Measurements from ENCODE around the gene BMP3.

The BMP3 gene

GRCh38 chr4:81042578-81043365 lies 12.3 kb downstream of the BMP3 start:
- DNase-seq: no peak

- DNase-seq: no peak
These were observed 18.8 kb downstream of the BMP3 start for GRCh38 chr4:81049330-81049729.

- DNase-seq: no peak
These were observed 19.4 kb downstream of the BMP3 start for GRCh38 chr4:81049907-81050306.

- peak; percentile 52 for DNase-seq
These were observed 21.9 kb downstream of the BMP3 start for GRCh38 chr4:81052119-81053068.

GRCh38 chr4:81058621-81059020 lies 28.1 kb downstream of the BMP3 start:
- no peak for DNase-seq

GRCh38 chr4:81060587-81061343 lies 30.3 kb downstream of the BMP3 start:
- DNase-seq: no peak

GRCh38 chr4:81061344-81061730 lies 30.8 kb downstream of the BMP3 start:
- DNase-seq: no peak

GRCh38 chr4:81062001-81062400 lies 31.5 kb downstream of the BMP3 start:
- no peak for DNase-seq

GRCh38 chr4:81065446-81065845 lies 34.9 kb downstream of the BMP3 start:
- no peak for DNase-seq

GRCh38 chr4:81069706-81070331 lies 39.3 kb downstream of the BMP3 start:
- DNase-seq: peak; percentile 45

- DNase-seq: no peak
These were observed 40.5 kb downstream of the BMP3 start for GRCh38 chr4:81071013-81071412.

GRCh38 chr4:81081156-81081555 lies 50.6 kb downstream of the BMP3 start:
- DNase-seq: no peak

- no peak for DNase-seq
These were observed 53.5 kb downstream of the BMP3 start for GRCh38 chr4:81084029-81084428.

GRCh38 chr4:81084634-81085033 lies 54.1 kb downstream of the BMP3 start:
- DNase-seq: no peak

- DNase-seq: no peak
These were observed 54.8 kb downstream of the BMP3 start for GRCh38 chr4:81085291-81085690.

GRCh38 chr4:81085979-81086378 lies 55.5 kb downstream of the BMP3 start:
- DNase-seq: no peak

GRCh38 chr4:81093720-81094401 lies 63.4 kb downstream of the BMP3 start:
- DNase-seq: no peak

- no peak for DNase-seq
These were observed 64.9 kb downstream of the BMP3 start for GRCh38 chr4:81095389-81095788.

- DNase-seq: no peak
These were observed 66.1 kb downstream of the BMP3 start for GRCh38 chr4:81096566-81096965.

GRCh38 chr4:81102107-81102506 lies 71.6 kb downstream of the BMP3 start:
- no peak for DNase-seq

- DNase-seq: no peak
These were observed 75.6 kb downstream of the BMP3 start for GRCh38 chr4:81106150-81106549.
